Prostate gland (tissue), 2 donors: ENCODE results near the gene AGBL3.

Experiments
- POLR2A ChIP-seq: fragments of 450-650 bp; IDR thresholded peaks from one replicate; pipeline ENCODE4 v1.6.1; 2016; ENCODE audit warnings: antibody characterized with exemption, mild to moderate bottlenecking
- POLR2AphosphoS5 ChIP-seq: sonication (generic); formaldehyde crosslinking; IDR thresholded peaks from one replicate; pipeline ENCODE4 v1.6.1; 2017; ENCODE audit warnings: antibody characterized with exemption
- TF ChIP-seq, protein P1 (sequence below), 4 experiments: fragments of 200-600 bp in 2 of 4; fragments of 450-650 bp in 2 of 4; sonication (generic) in 2 of 4; IDR thresholded peaks; 1 replicate in 3 of 4; 2 replicates in 1 of 4; pipeline ENCODE4 v1.5.1; 2016 to 2019; ENCODE audit warnings: antibody characterized with exemption in 4 of 4, mild to moderate bottlenecking in 2 of 4, moderate library complexity in 2 of 4

DNA sequence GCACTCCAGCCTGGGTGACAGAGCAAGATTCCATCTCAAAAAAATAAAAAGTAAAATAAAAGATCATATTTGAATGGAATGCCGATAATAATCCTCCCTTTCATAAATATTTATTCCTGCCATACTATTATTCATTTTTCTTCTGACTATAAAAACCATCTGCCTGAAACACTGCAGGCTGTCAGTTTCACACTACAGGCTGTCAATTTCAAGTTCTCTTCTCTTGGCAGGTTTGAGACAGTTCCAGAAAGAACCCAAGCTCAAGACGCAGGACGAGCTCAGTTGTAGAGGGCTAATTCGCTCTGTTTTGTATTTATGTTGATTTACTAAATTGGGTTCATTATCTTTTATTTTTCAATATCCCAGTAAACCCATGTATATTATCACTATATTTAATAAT is 18.2 kb upstream of the AGBL3 start:
- TF ChIP-seq, protein P1, sequence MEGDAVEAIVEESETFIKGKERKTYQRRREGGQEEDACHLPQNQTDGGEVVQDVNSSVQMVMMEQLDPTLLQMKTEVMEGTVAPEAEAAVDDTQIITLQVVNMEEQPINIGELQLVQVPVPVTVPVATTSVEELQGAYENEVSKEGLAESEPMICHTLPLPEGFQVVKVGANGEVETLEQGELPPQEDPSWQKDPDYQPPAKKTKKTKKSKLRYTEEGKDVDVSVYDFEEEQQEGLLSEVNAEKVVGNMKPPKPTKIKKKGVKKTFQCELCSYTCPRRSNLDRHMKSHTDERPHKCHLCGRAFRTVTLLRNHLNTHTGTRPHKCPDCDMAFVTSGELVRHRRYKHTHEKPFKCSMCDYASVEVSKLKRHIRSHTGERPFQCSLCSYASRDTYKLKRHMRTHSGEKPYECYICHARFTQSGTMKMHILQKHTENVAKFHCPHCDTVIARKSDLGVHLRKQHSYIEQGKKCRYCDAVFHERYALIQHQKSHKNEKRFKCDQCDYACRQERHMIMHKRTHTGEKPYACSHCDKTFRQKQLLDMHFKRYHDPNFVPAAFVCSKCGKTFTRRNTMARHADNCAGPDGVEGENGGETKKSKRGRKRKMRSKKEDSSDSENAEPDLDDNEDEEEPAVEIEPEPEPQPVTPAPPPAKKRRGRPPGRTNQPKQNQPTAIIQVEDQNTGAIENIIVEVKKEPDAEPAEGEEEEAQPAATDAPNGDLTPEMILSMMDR (IDR thresholded peaks at IDR 0.05): no peak
- no peak for TF ChIP-seq POLR2AphosphoS5
- TF ChIP-seq POLR2A: no peak
